IPS-18c (cell line): ENCODE measurements around the gene CDKN1A.
"Not testable (repeated sequence)": the region's sequence is repeated elsewhere in the genome, so short reads cannot be mapped to it uniquely, and the experiment has no call there.

Experiments
- H3K4me3 ChIP-seq: 2 replicates; pipeline ENCODE4 v1.7.0; 2013; ENCODE audit warnings: low read depth, mild to moderate bottlenecking, low read length, moderate library complexity; ENCODE audit not compliant: insufficient read depth
- H3K9me3 ChIP-seq: one replicate; pipeline ENCODE4 v1.6.1; 2013; ENCODE audit warnings: mild to moderate bottlenecking, low read length, moderate library complexity; ENCODE audit not compliant: control insufficient read depth, insufficient read depth

The CDKN1A gene

GRCh38 chr6:36721369-36722140, 43.0 kb downstream of the CDKN1A start:
- H3K4me3 ChIP-seq, result no peak overlapping the region
- no peaks in the 10 kb centered on the region for H3K9me3 ChIP-seq

DNA sequence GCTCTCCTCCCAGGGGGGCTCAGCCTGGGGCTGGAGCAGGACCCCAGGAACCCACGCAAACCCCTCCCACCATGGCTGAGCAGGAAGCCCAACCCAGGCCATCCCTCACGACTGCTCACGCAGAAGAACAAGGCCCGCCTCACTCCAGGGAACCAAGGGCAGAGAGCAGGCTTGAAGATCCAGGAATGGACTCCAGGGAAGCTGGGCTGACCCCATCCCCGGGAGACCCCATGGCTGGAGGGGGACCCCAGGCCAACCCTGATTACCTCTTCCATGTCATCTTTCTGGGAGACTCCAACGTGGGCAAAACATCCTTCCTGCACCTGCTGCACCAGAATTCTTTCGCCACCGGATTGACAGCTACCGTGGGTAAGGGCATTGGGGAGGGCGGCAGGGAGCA, 43.9 kb downstream of the CDKN1A start:
- no peak overlapping the region for H3K4me3 ChIP-seq
- no peaks in the 10 kb centered on the region for H3K9me3 ChIP-seq

DNA sequence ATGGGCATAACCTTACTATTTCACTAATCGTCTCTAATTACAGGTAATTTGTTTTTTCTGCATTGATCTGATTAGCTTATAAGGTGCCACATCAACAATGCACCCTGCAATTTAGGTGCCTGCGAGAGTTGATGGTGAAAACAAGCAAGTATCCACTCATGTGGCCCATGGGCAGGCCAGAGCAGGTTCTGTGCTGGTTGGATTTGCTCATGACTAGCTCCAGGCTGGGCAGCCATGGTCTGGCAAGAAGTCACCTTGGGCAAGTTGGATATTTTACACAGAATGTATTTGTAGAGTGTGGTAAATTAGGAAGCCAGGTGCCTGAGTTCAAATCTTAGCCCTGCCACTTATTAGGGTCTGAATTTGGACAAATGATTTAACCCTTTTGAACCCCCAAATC, 44.4 kb downstream of the CDKN1A start:
- no peaks in the 10 kb centered on the region for H3K9me3 ChIP-seq
- no peak overlapping the region for H3K4me3 ChIP-seq

GRCh38 chr6:36723992-36724391, 45.5 kb downstream of the CDKN1A start:
- not testable (repeated sequence) for H3K9me3 ChIP-seq, H3K4me3 ChIP-seq

DNA sequence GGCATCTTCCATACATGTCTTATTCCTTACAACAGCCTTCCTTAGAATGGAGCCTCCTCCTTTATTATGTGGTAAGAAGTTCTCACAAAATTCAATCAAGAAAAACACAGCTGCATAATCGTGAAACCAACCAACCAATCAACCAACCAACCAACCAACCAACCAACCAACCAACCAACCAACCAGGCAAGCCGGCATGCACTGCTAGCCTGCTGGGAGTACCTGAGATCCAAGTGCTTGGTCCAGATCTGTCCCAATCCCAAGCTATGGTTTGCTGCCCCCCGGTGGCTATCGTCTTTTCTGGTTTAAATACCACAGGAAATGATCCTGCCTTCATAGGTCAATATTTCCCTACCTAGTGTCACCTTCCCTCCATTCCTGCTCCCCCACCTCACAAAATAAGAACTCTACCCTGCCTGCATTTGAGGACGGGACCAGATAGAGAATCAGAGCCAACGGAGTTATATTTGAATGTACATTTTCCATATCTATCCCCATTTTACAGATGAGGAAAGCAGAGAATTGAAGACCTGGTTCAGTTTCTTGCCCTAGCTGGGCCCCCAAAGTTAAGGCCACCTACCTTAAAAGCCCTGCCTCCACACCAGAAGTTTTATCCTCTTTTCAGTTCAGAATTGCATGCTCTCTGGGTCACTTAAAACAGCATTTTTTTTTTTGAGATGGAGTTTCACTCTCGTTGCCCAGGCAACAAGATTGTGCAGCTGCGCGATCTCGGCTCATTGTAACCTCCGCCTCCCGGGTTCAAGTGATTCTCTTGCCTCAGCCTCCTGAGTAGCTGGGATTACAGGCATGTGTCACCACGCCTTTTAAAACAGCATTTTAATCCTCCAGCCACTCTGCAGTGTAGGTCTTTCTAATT, 46.2 kb downstream of the CDKN1A start:
- no peak overlapping the region for H3K4me3 ChIP-seq

DNA sequence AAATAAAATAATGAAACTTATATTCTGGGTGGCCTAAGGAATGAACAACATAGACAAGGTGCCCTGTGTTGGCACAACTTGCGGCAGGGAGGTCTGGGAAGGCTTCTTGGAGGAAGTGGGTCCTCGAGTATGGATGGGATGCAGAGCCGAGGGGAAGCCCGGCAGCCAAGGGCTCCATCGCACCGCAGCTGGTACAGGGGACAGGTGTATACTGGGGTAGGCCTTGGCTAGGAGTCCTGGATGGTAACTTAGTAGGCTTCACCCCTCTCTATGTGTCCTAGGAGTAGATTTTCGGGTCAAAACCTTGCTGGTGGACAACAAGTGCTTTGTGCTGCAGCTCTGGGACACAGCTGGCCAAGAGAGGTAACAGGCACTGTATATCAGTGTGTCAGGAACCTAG, 47.1 kb downstream of the CDKN1A start:
- Histone ChIP-seq H3K4me3 (no peak overlapping the region), H3K9me3 (no peaks in the 10 kb centered on the region)

More for the DNA sequence above, 46.2 kb downstream of the CDKN1A start:
- H3K9me3 ChIP-seq, result no peaks in the 10 kb centered on the region

- no peaks in the 10 kb centered on the region for H3K9me3 ChIP-seq
Observed at GRCh38 chr6:36727505-36728021, 49.0 kb downstream of the CDKN1A start.

DNA sequence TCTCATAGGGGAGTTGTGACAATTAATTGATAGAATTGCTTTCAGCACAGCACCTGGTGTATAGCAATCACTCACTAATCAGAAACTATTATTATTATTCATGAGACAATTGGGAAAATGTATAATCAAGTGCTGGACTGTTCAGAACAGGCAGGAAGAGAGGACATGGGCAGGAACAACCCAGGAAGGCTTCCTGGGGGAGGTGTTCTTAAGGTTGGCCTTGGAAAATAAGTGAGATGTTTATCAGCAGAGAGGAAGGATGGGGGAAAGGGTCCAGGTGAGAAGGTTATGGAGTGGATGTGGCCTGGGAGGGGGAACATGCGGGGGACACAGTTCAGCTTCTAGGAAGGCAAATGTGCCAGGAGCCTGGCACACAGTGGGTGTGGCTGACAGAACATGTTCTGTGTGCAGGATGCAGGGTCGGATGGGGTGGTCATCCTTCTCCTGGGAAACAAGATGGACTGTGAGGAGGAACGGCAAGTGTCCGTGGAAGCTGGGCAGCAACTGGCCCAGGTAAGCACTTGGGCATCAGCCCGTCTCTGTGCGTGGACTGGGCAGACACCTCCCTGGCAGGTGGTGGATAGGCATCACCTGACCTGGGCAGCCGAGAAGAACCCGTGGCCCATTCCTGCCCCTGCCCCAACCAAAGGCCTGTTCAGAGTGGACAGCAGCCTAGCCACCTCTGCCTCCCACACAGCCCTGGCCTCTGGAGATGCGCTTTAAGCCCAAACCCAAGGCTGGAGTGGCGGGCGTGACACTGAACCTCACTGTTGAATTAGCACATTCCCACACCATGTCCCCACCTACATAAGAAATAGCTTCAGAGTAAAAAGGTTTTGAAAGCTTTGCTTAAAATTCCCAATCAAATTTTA, 50.0 kb downstream of the CDKN1A start:
- no peaks in the 10 kb centered on the region for H3K9me3 ChIP-seq
- H3K4me3 ChIP-seq, result no peak overlapping the region

More at GRCh38 chr6:36727505-36728021, 49.0 kb downstream of the CDKN1A start:
- H3K4me3 ChIP-seq, result no peak overlapping the region

DNA sequence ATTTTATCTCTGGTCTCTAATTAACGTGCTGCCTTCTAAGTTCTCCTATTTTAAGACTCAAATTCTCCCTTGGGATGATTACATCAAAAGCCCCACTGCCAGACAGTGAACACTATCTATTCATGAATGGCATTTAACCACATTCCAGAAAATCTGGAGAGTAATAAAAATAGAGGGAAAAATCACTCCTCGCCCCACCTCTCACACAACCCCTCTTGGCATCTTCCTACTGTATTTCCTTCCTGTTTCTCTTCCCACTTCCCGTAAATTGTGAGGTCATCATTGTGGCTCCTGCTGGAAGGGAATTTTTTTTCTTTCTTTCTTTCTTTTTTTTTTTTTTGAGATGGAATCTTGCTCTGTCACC, 50.6 kb downstream of the CDKN1A start:
- H3K9me3 ChIP-seq, result no peaks in the 10 kb centered on the region
- H3K4me3 ChIP-seq, result no peak overlapping the region

- Histone ChIP-seq H3K4me3 (no peak overlapping the region), H3K9me3 (no peaks in the 10 kb centered on the region)
Observed at GRCh38 chr6:36730424-36731380, 52.2 kb downstream of the CDKN1A start.

DNA sequence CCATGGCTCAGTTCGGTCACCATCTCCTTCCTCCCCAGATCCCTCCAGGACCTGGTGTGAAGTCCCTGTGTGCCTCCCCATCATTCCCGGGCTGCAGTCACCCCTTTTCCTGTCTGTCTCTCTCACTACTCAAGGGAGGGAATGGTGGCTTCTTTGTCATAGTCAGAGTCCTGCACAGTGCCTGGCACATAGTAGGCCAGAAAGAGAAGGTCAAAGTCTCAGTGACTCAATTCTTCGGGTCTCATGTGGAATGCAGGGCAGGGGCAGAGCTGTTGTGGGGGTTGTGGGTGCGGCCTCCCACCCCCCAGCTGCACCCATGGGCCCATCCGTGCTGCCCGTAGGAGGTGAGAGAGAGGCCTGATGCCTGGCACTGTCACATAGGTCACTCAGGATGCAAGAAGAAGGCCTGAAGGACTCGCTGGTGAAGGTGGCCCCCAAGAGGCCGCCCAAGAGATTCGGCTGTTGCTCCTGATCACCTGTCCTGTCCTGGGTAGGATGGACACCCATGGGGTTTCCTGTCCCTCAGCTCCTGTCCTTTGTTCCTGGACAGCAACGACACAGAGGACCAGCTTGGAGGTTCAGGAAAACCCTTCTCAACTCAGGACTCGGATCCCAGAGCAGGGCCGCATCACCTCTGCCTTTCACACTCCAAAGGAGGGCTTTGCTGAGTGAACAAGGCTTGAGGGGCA, 53.3 kb downstream of the CDKN1A start:
- no peak overlapping the region for H3K4me3 ChIP-seq
- H3K9me3 ChIP-seq, result no peaks in the 10 kb centered on the region

GRCh38 chr6:36733300-36733699, 54.8 kb downstream of the CDKN1A start:
- Histone ChIP-seq H3K4me3 (no peak overlapping the region), H3K9me3 (no peaks in the 10 kb centered on the region)

DNA sequence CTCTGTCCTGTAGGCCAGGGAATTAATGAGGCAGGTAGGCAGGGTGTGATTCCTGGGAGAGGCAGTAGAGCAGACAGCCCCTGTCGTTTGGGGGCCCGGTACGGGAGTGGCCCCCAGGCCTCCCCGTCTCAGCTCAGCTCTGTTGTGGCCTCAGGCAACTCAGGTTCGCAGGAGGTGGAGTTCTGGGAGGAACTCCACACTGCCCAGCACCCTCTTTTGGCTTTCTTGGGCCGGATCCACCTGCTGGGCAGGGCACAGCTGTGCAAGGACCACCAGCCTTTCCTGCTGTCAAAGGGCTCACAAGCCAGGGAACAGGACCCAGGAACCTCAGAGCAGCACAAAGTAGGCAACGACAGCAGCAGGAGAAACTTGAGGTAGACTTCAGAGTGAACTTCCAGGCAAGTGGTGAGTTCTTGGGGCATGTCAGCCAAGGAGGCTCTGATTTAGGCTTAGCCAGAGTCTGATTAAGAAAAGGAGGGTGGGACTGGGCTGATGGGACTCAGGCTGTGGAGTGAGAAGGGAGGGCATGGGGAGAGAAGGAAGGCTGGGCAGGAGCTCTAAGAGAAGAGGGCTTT, 56.1 kb downstream of the CDKN1A start:
- Histone ChIP-seq H3K9me3 (no peaks in the 10 kb centered on the region), H3K4me3 (no peak overlapping the region)

GRCh38 chr6:36735110-36736071, 56.9 kb downstream of the CDKN1A start:
- Histone ChIP-seq H3K9me3 (no peaks in the 10 kb centered on the region), H3K4me3 (no peak overlapping the region)
